Breast epithelium (tissue), 4 donors: ENCODE data around the gene RAET1E. TPM values are rescaled to one million over a fixed set of nuclear protein-coding genes. Genes with fewer than 3 reads are reported as not detected.
A peak's percentile ranks its signal among the peaks of the same experiment; 100 is the strongest.

Source experiments
- DNase-seq, 2 donors: peaks; one replicate each; pipeline ENCODE4 v3.0.0-alpha.2; 2019; ENCODE audit warnings: low spot score in 2 of 2
- H3K27ac ChIP-seq, 2 donors: fragments of 200-600 bp; sonication (generic) in 1 of 2; one replicate each; pipeline ENCODE4 v1.5.1; 2016 to 2019; ENCODE audit warnings: mild to moderate bottlenecking in 1 of 2
- H3K27me3 ChIP-seq, 2 donors: fragments of 200-600 bp; sonication (generic) in 1 of 2; one replicate each; pipeline versions ENCODE4 v1.5.1 to v1.6.0; 2017 to 2019; ENCODE audit warnings: control low read depth in 1 of 2, mild to moderate bottlenecking in 1 of 2
- H3K36me3 ChIP-seq: fragments of 200-600 bp; one replicate; pipeline ENCODE4 v1.5.1; 2019
- H3K4me1 ChIP-seq, 2 donors: fragments of 200-600 bp; sonication (generic); one replicate each; pipeline ENCODE4 v1.5.1; 2016 to 2019; ENCODE audit warnings: control low read depth in 1 of 2
- H3K4me3 ChIP-seq, 3 donors: fragments of 200-600 bp; sonication (generic); 1 replicate in 2 of 3; 2 replicates in 1 of 3; pipeline ENCODE4 v1.5.1; 2016 to 2019; ENCODE audit warnings: mild to moderate bottlenecking in 3 of 3, moderate library complexity in 2 of 3
- H3K9me3 ChIP-seq, 2 donors: fragments of 200-600 bp; sonication (generic) in 1 of 2; one replicate each; pipeline ENCODE4 v1.5.1; 2016 to 2019; ENCODE audit warnings: control low read depth in 1 of 2
- POLR2A ChIP-seq: fragments of 450-650 bp; IDR thresholded peaks from one replicate; pipeline ENCODE4 v1.6.1; 2016; ENCODE audit warnings: antibody characterized with exemption, mild to moderate bottlenecking, moderate library complexity
- POLR2AphosphoS5 ChIP-seq, 3 donors: sonication (generic); formaldehyde crosslinking; IDR thresholded peaks; one replicate each; pipeline ENCODE4 v1.6.1; 2017; ENCODE audit warnings: antibody characterized with exemption in 3 of 3
- intact Hi-C: fragments of 100-400 bp; cut with DNase I; formaldehyde crosslinking; loops from one replicate; pipeline ENCODE4 v1.15.1; 2023; ENCODE audit warnings: low total_unique reads
- total RNA-seq, 3 donors: library from RNA; depleted of rRNA; stranded (reverse); fragments of >200 nt; gene quantifications; one replicate each; pipeline ENCODE4 v1.1.0, GENCODE V29; 2016
- TF ChIP-seq, protein P1 (sequence below), 3 donors: fragments of 450-650 bp; IDR thresholded peaks; one replicate each; pipeline ENCODE4 v1.5.1; 2016 to 2017; ENCODE audit warnings: antibody characterized with exemption in 3 of 3, mild to moderate bottlenecking in 3 of 3, moderate library complexity in 3 of 3

The RAET1E gene
- total RNA-seq, 3 donors from 2014 or later, result 2.0 TPM; not detected in 2

DNA sequence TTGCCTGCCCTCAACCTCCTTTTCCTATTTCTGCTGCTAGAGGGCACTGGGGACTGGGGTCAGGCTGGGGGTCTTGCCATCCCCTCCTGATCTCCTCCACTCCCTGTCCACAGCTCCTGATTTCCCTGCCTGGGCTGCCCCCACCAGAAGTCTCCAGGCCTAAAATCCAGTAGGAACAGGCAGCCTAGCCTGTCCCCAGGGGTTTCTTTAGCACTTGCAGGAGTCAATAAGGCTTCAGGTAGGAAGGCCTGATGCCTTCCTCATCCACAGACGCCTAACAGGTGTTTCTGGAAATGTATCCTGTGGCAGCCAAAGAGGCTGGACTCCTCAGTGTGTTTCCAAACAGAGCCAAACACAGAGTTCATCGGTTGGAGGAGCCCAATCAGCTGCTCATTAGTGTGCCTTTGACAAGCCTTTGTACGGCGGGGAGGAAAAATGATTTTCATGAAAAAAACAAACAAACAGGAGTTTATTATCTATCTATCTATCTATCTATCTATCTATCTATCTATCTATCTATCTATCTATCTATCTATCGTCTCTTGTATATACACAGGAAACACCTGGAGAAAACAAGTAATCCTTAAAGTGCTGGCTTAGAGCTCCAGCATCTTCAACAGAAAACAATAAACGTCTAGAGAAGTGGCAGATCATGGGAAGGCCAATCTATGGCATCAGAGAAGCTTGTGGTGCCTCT, 3.7 kb upstream of the RAET1E start:
- no peak for DNase-seq
- H3K27me3 ChIP-seq, result no peaks in the 10 kb centered on the region
- intact Hi-C loops, result no loop called here
- no peak overlapping the region for H3K4me3 ChIP-seq
- no peaks in the 10 kb centered on the region for H3K36me3 ChIP-seq
- H3K9me3 ChIP-seq, result no peaks in the 10 kb centered on the region
- TF ChIP-seq POLR2AphosphoS5 (IDR thresholded peaks at IDR 0.05) (no peak), POLR2A (no peak)
- TF ChIP-seq, protein P1, sequence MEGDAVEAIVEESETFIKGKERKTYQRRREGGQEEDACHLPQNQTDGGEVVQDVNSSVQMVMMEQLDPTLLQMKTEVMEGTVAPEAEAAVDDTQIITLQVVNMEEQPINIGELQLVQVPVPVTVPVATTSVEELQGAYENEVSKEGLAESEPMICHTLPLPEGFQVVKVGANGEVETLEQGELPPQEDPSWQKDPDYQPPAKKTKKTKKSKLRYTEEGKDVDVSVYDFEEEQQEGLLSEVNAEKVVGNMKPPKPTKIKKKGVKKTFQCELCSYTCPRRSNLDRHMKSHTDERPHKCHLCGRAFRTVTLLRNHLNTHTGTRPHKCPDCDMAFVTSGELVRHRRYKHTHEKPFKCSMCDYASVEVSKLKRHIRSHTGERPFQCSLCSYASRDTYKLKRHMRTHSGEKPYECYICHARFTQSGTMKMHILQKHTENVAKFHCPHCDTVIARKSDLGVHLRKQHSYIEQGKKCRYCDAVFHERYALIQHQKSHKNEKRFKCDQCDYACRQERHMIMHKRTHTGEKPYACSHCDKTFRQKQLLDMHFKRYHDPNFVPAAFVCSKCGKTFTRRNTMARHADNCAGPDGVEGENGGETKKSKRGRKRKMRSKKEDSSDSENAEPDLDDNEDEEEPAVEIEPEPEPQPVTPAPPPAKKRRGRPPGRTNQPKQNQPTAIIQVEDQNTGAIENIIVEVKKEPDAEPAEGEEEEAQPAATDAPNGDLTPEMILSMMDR (IDR thresholded peaks at IDR 0.05), result no peak
- peak overlapping the region in 1 of 2 donors; percentile 8 for H3K27ac ChIP-seq
- peaks cover 0 to 3% of the 10 kb centered on the region in 2 donors for H3K4me1 ChIP-seq

- Histone ChIP-seq H3K27ac (peak overlapping the region; percentile 38 to 56), H3K27me3 (no peaks in the 10 kb centered on the region), H3K4me3 (no peak overlapping the region), H3K9me3 (no peaks in the 10 kb centered on the region), H3K36me3 (no peaks in the 10 kb centered on the region), H3K4me1 (peaks cover 0 to 3% of the 10 kb centered on the region in 2 donors)
- TF ChIP-seq, protein P1 (IDR thresholded peaks at IDR 0.05), result no peak
- TF ChIP-seq POLR2A (no peak), POLR2AphosphoS5 (IDR thresholded peaks at IDR 0.05) (no peak)
- intact Hi-C loops, result no loop called here
- peak in 1 of 2 donors; percentile 45 for DNase-seq
Observed at GRCh38 chr6:149900620-149901443, 2.9 kb upstream of the RAET1E start.

GRCh38 chr6:149899926-149900619, 2.2 kb upstream of the RAET1E start:
- no peak for DNase-seq
- intact Hi-C loops, result no loop called here
- H3K27me3 ChIP-seq, result no peaks in the 10 kb centered on the region
- peak overlapping the region; percentile 38 to 56 for H3K27ac ChIP-seq
- no peak overlapping the region for H3K4me3 ChIP-seq
- no peaks in the 10 kb centered on the region for H3K9me3 ChIP-seq
- no peaks in the 10 kb centered on the region for H3K36me3 ChIP-seq
- peaks cover 0 to 6% of the 10 kb centered on the region in 2 donors for H3K4me1 ChIP-seq
- TF ChIP-seq, protein P1 (IDR thresholded peaks at IDR 0.05), result no peak
- TF ChIP-seq POLR2A, result no peak
- no peak for TF ChIP-seq POLR2AphosphoS5 (IDR thresholded peaks at IDR 0.05)

GRCh38 chr6:149899486-149899885, 1.6 kb upstream of the RAET1E start:
- Histone ChIP-seq H3K36me3 (no peaks in the 10 kb centered on the region), H3K4me1 (peaks cover 0 to 6% of the 10 kb centered on the region in 2 donors), H3K4me3 (no peak overlapping the region), H3K27me3 (no peaks in the 10 kb centered on the region), H3K9me3 (no peaks in the 10 kb centered on the region), H3K27ac (peak overlapping the region in 1 of 2 donors; percentile 27)
- TF ChIP-seq POLR2AphosphoS5 (IDR thresholded peaks at IDR 0.05), result no peak
- TF ChIP-seq POLR2A, result no peak
- TF ChIP-seq, protein P1 (IDR thresholded peaks at IDR 0.05), result no peak
- DNase-seq, result no peak
- intact Hi-C loops, result no loop called here
